Measurements from ENCODE around the gene DHPS. TPM values are rescaled to one million over a fixed set of nuclear protein-coding genes. Genes with fewer than 3 reads are reported as not detected.

Gene DHPS
- total and polyA plus RNA-seq, 2 of the 13 experiments (the other 11 are each of a cell fraction or from before 2014, with no cell fraction given) = 43.3 to 84.3 TPM

DNA sequence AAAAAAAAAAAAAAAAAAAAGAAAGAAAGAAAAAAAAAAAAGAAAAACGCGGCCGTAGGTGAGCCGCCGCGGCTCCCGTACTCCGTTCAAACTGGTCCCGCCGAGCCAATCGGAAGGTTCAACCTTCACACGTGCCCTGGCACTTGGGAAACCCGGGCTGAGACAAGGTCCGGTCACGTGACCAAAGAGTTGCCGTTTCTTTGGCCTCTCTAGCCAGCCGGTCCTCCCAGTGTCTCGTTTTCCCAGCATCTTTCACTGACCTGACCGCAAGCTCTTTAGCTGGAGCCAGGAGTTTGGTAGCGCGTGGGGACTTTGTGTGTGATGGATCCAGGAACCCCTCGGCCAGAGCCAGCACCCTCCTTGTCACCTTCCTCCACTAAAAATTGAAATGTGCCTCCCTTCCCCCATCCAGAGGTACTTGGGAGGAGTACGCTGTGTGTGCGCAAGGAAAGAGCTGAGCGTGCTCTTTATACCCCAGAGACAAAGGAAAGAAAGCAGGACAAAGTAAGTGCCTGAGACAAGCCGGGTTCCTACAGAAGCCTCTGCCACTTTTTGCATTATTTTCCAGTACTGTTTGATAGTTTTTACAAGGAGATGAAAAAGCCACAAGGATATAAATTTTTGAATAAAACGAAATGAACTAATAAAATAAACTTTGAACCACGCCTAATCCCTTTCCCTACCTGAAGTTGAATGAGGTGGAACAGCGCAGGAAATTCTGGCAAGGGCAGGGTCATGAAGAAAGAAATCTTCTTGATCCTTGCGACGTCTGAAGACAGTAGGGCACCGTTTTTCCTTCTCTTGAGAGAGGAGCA, 41.1 kb upstream of the DHPS start (continued):
- TF ChIP-seq GATAD2A (CRISPR knock-in tag; IDR thresholded peaks at IDR 0.05) = peak; percentile 22; the same call in 1 of the 2 replicates
- TF ChIP-seq EP300 (IDR thresholded peaks at IDR 0.05; ENCODE audit: low read depth in 2 of 2, low read length in 2 of 2) = no peak
- no peak for TF ChIP-seq EP300 (CRISPR knock-in tag; IDR thresholded peaks at IDR 0.05; ENCODE audit: borderline replicate concordance)
- TF ChIP-seq RFX1 (IDR thresholded peaks at IDR 0.05) = no peak
- no peak for TF ChIP-seq SAFB2 (CRISPR knock-in tag; IDR thresholded peaks at IDR 0.05; ENCODE audit: borderline replicate concordance, low read depth)
- TF ChIP-seq, protein P1, sequence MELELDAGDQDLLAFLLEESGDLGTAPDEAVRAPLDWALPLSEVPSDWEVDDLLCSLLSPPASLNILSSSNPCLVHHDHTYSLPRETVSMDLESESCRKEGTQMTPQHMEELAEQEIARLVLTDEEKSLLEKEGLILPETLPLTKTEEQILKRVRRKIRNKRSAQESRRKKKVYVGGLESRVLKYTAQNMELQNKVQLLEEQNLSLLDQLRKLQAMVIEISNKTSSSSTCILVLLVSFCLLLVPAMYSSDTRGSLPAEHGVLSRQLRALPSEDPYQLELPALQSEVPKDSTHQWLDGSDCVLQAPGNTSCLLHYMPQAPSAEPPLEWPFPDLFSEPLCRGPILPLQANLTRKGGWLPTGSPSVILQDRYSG (CRISPR knock-in tag; IDR thresholded peaks at IDR 0.05) = 0 out of 2 replicates have a peak, but pooled peaks have one; percentile 14
- TF ChIP-seq MZF1 (CRISPR knock-in tag; IDR thresholded peaks at IDR 0.05; ENCODE audit: borderline replicate concordance) = no peak
- TF ChIP-seq MATR3 (CRISPR knock-in tag; IDR thresholded peaks at IDR 0.05) = no peak
- TF ChIP-seq, protein P2, sequence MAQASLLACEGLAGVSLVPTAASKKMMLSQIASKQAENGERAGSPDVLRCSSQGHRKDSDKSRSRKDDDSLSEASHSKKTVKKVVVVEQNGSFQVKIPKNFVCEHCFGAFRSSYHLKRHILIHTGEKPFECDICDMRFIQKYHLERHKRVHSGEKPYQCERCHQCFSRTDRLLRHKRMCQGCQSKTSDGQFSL (CRISPR knock-in tag; IDR thresholded peaks at IDR 0.05) = no peak
- TF ChIP-seq ADNP (CRISPR knock-in tag; IDR thresholded peaks at IDR 0.05) = no peak
- TF ChIP-seq, protein P3, sequence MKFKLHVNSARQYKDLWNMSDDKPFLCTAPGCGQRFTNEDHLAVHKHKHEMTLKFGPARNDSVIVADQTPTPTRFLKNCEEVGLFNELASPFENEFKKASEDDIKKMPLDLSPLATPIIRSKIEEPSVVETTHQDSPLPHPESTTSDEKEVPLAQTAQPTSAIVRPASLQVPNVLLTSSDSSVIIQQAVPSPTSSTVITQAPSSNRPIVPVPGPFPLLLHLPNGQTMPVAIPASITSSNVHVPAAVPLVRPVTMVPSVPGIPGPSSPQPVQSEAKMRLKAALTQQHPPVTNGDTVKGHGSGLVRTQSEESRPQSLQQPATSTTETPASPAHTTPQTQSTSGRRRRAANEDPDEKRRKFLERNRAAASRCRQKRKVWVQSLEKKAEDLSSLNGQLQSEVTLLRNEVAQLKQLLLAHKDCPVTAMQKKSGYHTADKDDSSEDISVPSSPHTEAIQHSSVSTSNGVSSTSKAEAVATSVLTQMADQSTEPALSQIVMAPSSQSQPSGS (CRISPR knock-in tag; IDR thresholded peaks at IDR 0.05) = peak; percentile 71
- peak; percentile 80 for TF ChIP-seq HDAC1 (CRISPR knock-in tag; IDR thresholded peaks at IDR 0.05)
- no peak for TF ChIP-seq SMAD3 (CRISPR knock-in tag; IDR thresholded peaks at IDR 0.05)
- peak; percentile 55 for TF ChIP-seq XRCC5 (optimal IDR thresholded peaks at IDR 0.05; ENCODE audit: low read length)
- no peak for TF ChIP-seq MYNN (CRISPR knock-in tag; IDR thresholded peaks at IDR 0.05; ENCODE audit: low read depth)
- 0 out of 2 replicates have a peak, but pooled peaks have one; percentile 41 for TF ChIP-seq NFKB2 (CRISPR knock-in tag; IDR thresholded peaks at IDR 0.05; ENCODE audit: borderline replicate concordance)
- TF ChIP-seq, protein P4, sequence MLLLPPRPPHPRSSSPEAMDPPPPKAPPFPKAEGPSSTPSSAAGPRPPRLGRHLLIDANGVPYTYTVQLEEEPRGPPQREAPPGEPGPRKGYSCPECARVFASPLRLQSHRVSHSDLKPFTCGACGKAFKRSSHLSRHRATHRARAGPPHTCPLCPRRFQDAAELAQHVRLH (CRISPR knock-in tag; IDR thresholded peaks at IDR 0.05; ENCODE audit: borderline replicate concordance, low read depth) = peak; percentile 50; the same call in 1 of the 2 replicates
- TF ChIP-seq, protein P5, sequence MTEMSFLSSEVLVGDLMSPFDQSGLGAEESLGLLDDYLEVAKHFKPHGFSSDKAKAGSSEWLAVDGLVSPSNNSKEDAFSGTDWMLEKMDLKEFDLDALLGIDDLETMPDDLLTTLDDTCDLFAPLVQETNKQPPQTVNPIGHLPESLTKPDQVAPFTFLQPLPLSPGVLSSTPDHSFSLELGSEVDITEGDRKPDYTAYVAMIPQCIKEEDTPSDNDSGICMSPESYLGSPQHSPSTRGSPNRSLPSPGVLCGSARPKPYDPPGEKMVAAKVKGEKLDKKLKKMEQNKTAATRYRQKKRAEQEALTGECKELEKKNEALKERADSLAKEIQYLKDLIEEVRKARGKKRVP (CRISPR knock-in tag; IDR thresholded peaks at IDR 0.05) = no peak
- TF ChIP-seq SIN3B (IDR thresholded peaks at IDR 0.05; ENCODE audit: low read length) = peak; percentile 57; the same call in 1 of the 2 replicates
- TF ChIP-seq, protein P6, sequence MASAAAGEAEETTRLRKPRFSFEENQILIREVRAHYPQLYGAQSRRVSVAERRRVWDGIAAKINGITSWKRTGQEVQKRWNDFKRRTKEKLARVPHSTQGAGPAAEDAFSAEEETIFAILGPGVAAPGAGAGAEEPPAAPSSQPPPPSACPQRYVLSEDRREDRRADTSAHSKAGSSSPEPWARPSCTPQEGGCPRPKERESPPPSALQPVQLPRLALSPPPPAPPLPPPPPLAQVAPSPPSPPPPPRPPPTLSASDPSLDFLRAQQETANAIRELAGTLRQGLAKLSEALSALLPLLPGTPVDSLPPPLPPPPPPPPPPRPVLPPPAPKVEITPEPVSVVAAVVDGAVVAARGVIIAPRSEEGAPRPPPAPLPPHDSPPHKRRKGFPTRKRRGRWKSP (CRISPR knock-in tag; IDR thresholded peaks at IDR 0.05) = 0 out of 2 replicates have a peak, but pooled peaks have one; percentile 24
- no peak; the same call in 1 of the 2 replicates for TF ChIP-seq SIX1 (CRISPR knock-in tag; IDR thresholded peaks at IDR 0.05; ENCODE audit: borderline replicate concordance)
- no peak for TF ChIP-seq KAT2B (IDR thresholded peaks at IDR 0.05; ENCODE audit: borderline replicate concordance, low read depth, low read length)
- TF ChIP-seq RELA (CRISPR knock-in tag; IDR thresholded peaks at IDR 0.05) = no peak
- TF ChIP-seq ZNF709 (CRISPR knock-in tag; IDR thresholded peaks at IDR 0.05) = 0 out of 2 replicates have a peak, but pooled peaks have one; percentile 48
- peak; percentile 82 for TF ChIP-seq NR2C2 (CRISPR knock-in tag; IDR thresholded peaks at IDR 0.05; ENCODE audit: borderline replicate concordance)
